HG02884 (cell line): ENCODE data around the gene FHOD3.

Experiments
- ATAC-seq: cut with Tn5 transposase; IDR thresholded peaks from one replicate; pipeline ENCODE4 v1.9.1; 2021; ENCODE audit warnings: mild to moderate bottlenecking, moderate library complexity; ENCODE audit not compliant: unreplicated experiment

FHOD3 gene

GRCh38 chr18:36403896-36404820 is 106.6 kb downstream of the FHOD3 start:
- ATAC-seq, result no peak

DNA sequence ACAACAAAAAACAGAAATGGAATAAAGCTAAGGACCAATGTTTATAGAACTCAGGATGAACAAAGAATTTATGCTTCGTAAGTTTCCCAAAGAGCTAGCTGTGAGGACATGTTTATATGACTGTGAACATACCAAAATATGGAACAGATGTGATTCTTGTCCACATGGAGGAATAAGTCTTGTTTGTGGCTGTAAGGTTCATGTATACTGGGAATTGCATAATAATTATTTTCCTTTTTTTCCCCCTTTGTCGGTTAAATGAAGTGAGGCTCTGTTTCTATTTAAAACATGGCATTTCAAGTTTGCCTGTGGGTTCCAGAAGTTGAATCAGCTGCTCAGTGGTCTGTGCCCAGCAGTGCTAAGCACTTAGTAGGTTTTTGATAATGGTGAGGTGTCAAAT is 108.1 kb downstream of the FHOD3 start:
- no peak for ATAC-seq

GRCh38 chr18:36406805-36407204 is 109.3 kb downstream of the FHOD3 start:
- no peak for ATAC-seq

GRCh38 chr18:36408606-36409005 is 111.1 kb downstream of the FHOD3 start:
- no peak for ATAC-seq

DNA sequence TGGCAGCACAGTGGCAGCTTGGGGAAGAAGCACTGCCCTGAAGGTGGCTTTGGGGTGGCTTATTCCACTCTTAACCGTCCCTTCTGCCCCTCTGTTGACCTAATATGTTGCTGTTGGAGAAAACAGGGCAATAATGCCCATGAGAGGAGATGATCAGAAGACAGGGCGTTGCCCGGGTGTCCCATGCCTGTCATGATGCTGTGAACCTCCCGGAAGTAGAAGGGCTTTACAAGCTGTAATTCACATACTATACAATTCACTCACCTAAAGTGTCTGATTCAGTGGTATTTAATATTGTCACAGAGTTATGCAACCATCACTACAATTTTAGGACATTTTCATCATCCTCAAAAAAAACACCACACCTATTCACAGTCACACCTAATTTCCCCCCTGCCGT is 112.3 kb downstream of the FHOD3 start:
- no peak for ATAC-seq

- no peak for ATAC-seq
Observed at GRCh38 chr18:36410346-36410745, 112.8 kb downstream of the FHOD3 start.

DNA sequence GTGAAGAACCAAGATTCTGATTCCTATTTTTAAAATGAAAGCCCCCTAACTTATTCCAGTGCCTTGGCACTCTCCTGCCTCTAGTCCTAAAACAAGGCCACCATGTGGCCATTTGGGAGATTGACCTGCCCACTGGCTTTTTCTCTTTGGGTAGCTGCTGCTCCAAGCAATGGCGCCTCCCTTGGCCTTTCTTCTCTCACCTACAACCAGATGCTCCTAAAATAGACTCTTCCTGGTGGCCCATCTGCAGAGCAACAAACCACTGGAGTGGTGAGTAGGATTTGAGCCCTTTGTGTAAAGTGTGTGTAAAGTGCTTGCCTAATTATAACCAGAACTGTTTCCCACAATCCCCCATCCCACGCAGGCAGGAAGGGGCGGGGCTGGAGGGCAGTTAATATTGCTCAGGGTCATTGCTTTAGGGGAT is 114.2 kb downstream of the FHOD3 start:
- ATAC-seq, result no peak

DNA sequence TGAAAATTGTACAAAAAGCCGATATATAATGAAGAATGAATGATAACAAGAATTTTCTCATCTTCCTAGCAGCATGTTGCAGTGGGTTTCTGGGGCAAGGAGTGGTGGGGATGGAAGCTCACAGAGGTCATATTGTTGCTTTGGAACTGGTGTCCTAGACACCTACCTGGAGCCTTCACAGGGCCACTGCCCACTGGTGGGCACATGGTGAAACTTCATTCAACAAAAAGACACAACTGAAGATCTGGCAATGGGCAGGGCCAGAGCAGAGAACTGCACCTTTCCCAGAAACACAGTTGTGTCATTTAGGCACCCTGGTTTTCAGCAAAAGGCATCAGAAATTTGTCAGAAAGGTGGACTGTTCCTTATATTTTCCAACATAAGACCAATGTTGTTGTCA is 115.3 kb downstream of the FHOD3 start:
- ATAC-seq, result no peak

DNA sequence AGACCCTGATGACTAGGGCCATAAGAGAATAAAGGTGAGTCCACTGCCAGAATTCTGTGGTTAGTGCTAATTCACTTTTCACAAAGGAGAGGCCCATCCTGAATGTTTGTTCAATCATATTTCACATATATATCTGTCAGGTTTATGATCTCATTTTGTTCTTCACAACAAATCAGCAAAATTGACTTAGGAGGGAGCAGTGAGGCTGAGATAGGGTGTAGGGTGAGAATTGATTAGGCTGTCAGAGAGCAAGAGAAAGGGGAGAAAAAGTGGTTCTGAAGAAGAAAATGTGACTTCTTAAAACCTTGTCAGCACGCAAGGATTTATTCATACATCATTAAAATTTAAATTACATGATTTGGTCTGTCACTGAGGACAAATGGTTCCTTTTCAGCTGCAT is 117.7 kb downstream of the FHOD3 start:
- ATAC-seq, result no peak

DNA sequence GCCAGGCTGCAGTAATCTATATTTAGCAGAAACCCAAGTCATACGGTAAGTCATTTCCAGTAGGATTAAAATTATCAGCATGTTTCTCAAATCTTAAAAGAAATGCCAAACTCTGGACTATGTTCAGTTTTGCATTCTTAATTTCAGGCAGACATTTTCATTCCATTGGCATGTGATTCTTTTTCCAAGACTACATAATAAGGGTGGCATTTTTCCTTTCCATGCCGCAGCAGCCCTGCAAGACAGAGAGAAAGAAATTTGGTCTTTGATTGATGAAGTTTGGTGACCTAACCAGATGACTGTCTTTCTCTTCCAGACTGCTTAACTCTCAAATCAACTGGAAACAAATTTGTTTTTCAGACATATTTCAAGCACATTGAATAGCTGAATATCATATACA is 118.1 kb downstream of the FHOD3 start:
- no peak for ATAC-seq

DNA sequence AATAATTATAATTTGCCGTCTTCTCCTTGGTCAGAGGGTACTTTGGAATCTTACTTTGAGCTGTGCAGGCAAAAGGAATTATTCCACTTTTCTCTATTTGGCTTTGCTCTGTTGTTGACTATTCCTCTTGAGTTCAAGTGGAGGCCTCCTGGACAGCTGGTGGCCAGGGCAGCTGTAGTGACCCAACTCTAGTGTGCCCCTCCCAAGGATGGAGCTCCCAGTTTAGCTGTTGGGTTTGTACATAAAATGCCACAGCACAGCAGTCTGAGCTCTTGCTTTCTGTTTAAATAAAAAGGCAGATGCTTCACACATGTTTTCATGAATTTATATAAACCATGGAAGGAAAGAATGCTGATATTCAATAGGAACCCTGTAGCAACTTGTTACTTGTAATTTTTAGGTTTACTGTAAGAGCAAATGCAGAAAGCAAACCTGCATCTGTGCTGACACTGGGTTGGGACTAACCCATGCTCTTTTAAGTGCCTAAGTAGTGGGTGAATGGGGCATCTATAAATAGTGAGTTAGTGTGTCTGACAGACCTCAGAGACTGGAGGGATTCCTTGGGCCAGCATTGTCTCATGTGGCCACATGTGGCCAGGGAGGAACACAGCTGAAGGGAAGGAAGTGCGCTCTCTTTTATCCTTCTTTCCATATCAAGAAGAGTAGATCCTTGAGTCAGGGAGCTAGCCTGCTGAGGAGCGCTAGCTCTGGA is 121.8 kb downstream of the FHOD3 start:
- no peak for ATAC-seq

DNA sequence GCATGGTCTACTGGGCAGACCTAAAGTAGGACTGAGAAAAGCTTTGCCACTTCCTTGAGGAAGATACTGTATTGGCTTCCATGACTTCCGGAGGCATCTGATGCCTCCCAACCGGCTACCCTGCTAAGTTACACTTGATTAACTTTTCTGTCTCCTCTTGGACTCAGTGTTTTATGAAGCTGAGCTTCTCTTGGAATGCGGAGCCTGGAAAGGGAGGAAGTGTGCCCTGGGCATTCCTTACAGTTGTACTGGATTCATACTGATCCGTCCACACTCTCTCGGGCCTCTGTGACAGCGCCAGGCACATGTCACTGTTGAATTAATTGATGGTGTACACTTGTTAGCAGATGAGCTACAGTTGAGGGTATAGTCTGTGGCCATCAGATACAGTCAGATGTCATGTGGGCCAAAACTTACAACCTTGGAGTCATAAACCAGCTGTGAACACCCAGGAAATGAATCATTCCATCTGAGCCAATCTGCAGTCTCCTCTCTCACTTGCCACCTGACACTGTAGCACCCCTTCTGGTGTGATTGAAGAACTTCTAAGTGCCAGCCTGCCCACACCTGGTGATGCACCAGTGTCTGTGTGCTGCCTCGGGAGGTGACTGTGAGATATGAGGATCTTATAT is 122.5 kb downstream of the FHOD3 start:
- ATAC-seq, result no peak

- ATAC-seq, result no peak
Observed at GRCh38 chr18:36420826-36421225, 123.3 kb downstream of the FHOD3 start.

DNA sequence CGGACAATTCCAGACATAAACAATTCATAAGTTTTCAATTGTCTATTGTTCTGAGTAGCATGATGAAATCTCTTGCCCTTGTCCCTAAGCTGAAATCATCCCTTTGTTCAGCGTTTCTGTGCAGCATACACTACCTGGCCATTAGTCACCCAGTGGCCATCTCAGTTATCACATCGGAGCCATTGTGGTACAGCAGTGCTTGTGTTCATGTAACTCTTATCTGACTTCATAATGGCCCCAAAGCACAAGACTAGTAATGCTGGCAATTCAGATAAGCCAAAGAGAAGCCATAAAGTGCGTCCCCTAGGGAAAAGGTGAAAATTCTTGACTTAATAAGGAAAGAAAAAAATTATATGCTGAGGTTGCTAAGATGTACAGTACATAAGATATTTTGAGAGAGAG is 127.2 kb downstream of the FHOD3 start:
- ATAC-seq, result no peak

GRCh38 chr18:36427369-36427768 is 129.9 kb downstream of the FHOD3 start:
- no peak for ATAC-seq

DNA sequence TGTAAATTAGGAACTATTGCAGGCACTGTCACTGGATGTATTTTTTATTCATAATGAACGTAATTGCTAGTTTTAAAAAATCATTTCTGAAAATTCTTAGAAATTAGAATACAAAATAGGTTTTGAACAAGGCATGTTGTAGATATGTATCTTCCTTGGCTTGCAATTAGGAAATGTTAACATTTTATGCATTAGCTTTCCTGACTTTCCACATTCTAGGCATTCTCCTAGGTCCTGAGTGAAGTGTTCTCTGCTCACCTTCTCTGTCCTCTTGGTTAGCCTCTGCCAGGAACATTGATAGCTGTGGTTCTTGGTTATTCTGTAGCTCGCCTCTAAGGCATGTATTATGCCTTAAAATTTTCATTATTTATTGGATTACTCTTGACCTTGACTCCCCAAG is 130.3 kb downstream of the FHOD3 start:
- no peak for ATAC-seq

- ATAC-seq, result no peak
Observed at GRCh38 chr18:36428431-36429029, 131.0 kb downstream of the FHOD3 start.

GRCh38 chr18:36432880-36433555 is 135.5 kb downstream of the FHOD3 start:
- no peak for ATAC-seq

GRCh38 chr18:36436387-36436786 is 138.9 kb downstream of the FHOD3 start:
- no peak for ATAC-seq

GRCh38 chr18:36440614-36441013 is 143.1 kb downstream of the FHOD3 start:
- ATAC-seq, result no peak
